22Rv1 (cell line): ENCODE results near the gene TMEM139.

Experiments used
- CTCF ChIP-seq: fragments of 450-650 bp; IDR thresholded peaks from 2 replicates; pipeline ENCODE4 v1.5.1; 2017; ENCODE audit warnings: mild to moderate bottlenecking
- ZFX ChIP-seq: fragments of 450-650 bp; IDR thresholded peaks from 2 replicates; pipeline ENCODE4 v1.6.1; 2017; ENCODE audit warnings: antibody characterized with exemption, borderline replicate concordance

- peak; percentile 99 for TF ChIP-seq CTCF
- TF ChIP-seq ZFX = no peak
Observed at GRCh38 chr7:143240291-143241168, 44.2 kb upstream of the TMEM139 start.
